ENCODE results near the gene CCDC194.

Gene CCDC194

DNA sequence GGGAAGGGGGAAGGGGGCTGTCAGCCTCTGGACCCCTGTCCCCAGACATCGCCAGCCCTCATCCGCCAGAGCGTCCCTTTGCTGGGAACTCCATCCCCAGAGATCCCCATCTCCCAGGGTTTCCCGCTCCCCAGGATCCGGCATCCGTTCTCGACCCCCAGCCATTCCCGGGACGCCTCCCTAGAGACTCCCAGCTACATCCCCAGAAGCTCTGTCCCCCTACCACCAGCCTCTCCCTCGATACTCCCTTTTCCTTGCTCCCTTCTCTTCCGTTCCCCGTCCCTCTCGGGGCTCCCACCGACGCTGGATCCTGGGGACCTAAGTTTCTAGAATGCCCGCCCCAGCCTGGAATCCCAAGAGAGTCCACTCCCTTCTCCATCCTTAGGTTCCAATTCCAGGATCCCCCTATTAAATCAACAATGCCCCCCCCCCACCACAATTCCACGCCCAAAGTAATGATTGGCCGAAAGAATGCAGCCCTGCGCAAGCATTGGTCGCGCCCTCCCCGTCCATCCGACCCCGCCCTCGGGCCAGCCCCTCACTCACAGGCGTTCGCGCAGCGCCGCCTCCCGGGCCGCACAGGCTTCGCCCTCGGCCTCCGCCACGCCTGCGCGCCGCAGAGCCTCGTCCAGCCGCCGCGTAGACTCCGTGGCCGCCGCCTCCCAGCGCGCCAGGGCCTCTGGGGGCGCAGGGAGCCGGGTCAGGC is 3.2 kb downstream of the CCDC194 start:
- H3K9ac ChIP-seq (ENCODE audit: low read depth, low read length), result peak overlapping the region; percentile 55; the same call in 1 of the 2 replicates
- no peaks in the 10 kb centered on the region for H3K36me3 ChIP-seq (ENCODE audit: insufficient read depth, low read depth, low read length)
- H3K4me1 ChIP-seq (ENCODE audit: insufficient read depth, low read length), result peaks cover 3% of the 10 kb centered on the region; the same call in 1 of the 2 replicates
- peaks cover 7% of the 10 kb centered on the region; the same call in 1 of the 2 replicates for H3K27me3 ChIP-seq (ENCODE audit: insufficient read depth, low read length)
- H3K9me3 ChIP-seq (ENCODE audit: insufficient read depth, low read depth, low read length), result peaks cover 3% of the 10 kb centered on the region; the same call in 1 of the 2 replicates
- H3K4me3 ChIP-seq (ENCODE audit: low read length), result peak overlapping the region; percentile 86
- H3K27ac ChIP-seq (ENCODE audit: low read length), result no peak overlapping the region

DNA sequence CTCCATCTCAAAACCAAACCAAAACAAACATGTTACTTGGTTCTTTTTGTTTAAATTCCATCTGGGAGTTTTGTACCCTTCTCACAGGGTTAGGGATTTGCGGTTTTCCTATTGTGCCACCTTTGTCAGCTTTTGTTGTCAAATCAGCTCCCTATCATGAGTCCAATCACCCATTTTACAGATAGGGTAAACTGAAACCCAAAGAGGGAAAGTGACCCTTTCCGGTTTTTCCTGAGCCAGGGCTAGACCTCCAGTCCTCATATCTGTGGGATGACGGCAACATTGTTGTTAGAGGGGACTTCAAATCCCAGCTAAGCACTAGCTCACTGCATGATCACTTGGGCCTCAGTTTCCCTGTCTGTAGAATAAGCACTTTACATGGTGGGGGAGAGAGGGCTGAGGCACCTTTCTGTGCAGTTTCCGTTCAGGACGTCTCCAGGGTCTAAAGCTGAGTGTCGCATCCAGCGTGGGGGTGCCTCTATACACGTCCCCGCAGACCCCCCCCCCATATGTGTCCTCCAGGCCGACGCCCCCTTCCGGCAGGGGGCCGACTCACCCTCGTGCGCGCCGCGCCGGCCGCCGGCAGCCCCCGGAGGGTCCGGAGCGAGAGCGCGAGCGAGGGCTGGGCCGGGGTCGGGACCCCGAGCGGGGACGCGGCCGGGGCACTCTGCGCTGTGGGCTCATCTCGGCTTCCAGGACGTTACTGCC is 3.9 kb downstream of the CCDC194 start:
- Histone ChIP-seq H3K27ac (ENCODE audit: low read length) (no peak overlapping the region), H3K9ac (ENCODE audit: low read depth, low read length) (peak overlapping the region; percentile 55; the same call in 1 of the 2 replicates)

DNA sequence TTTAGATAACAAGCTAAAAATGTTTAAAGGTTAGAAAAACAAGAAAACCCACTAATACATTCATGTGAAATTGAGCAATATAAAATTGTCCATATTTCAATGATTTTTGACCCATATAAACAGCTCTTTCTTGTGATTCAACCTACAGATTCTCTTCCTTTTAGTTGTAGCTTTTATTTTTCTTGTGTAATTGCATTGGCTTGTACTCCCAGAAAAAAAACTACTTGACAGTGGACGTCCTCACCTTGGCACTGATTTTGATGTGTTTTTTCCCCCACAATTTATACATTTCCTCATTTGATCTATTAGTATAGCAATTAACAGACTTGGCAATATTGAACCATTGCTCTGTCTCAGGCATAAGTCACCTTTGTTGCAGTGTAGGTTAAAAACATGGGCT is 4.7 kb downstream of the CCDC194 start:
- H3K36me3 ChIP-seq (ENCODE audit: insufficient read depth, low read depth, low read length), result no peaks in the 10 kb centered on the region

More for the DNA sequence above, 3.9 kb downstream of the CCDC194 start:
- Histone ChIP-seq H3K9me3 (ENCODE audit: insufficient read depth, low read depth, low read length) (peaks cover 3% of the 10 kb centered on the region; the same call in 1 of the 2 replicates), H3K36me3 (ENCODE audit: insufficient read depth, low read depth, low read length) (no peaks in the 10 kb centered on the region), H3K4me3 (ENCODE audit: low read length) (peak overlapping the region; percentile 86), H3K27me3 (ENCODE audit: insufficient read depth, low read length) (peaks cover 7% of the 10 kb centered on the region; the same call in 1 of the 2 replicates), H3K4me1 (ENCODE audit: insufficient read depth, low read length) (no peaks in the 10 kb centered on the region; the same call in 1 of the 2 replicates)

DNA sequence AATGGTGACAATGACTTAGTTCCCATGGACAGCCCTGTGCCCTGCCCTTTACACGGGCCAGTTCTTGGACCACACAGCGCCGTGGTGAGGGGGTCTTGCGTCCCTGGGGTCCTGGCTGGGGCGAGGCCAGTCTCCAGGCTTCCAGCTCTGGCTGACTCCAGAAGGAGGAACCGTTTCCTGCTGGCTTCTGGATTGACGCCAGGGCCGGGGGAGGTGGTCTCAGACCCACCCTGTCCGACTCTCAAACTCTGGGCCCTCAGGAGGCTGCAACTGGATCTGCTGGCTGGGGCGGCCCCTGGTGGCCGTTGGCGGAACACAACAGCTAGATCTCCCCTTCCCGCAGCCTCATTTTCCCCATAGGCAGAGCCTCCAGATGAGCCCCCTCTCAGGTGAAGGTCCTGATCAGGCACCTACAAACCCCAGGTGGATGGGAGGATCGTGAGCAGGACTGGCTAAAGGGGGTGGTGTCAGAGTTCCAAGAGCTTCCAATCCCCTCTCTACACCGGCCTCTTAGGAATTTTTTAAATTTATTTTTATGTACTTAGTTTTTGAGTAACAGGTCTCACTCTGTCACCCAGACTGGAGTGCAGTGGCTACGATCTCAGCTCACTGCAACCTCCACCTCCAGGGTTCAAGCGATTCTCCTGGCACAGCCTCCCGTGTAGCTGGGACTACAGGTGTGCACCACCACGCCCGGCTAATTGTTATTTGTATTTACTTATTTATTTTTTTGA is 8.0 kb downstream of the CCDC194 start:
- Histone ChIP-seq H3K36me3 (ENCODE audit: insufficient read depth, low read depth, low read length) (no peaks in the 10 kb centered on the region), H3K9ac (ENCODE audit: low read depth, low read length) (no peak overlapping the region), H3K27ac (ENCODE audit: low read length) (no peak overlapping the region), H3K4me1 (ENCODE audit: insufficient read depth, low read length) (0 out of 2 replicates have a peak, but pooled peaks cover 3% of the 10 kb centered on the region), H3K27me3 (ENCODE audit: insufficient read depth, low read length) (peaks cover 7% of the 10 kb centered on the region; the same call in 1 of the 2 replicates), H3K4me3 (ENCODE audit: low read length) (no peak overlapping the region), H3K9me3 (ENCODE audit: insufficient read depth, low read depth, low read length) (peaks cover 3% of the 10 kb centered on the region; the same call in 1 of the 2 replicates)

More for the DNA sequence above, 4.7 kb downstream of the CCDC194 start:
- Histone ChIP-seq H3K4me1 (ENCODE audit: insufficient read depth, low read length) (no peaks in the 10 kb centered on the region; the same call in 1 of the 2 replicates), H3K4me3 (ENCODE audit: low read length) (no peak overlapping the region), H3K9ac (ENCODE audit: low read depth, low read length) (no peak overlapping the region), H3K27me3 (ENCODE audit: insufficient read depth, low read length) (peaks cover 7% of the 10 kb centered on the region; the same call in 1 of the 2 replicates), H3K9me3 (ENCODE audit: insufficient read depth, low read depth, low read length) (peaks cover 3% of the 10 kb centered on the region; the same call in 1 of the 2 replicates), H3K27ac (ENCODE audit: low read length) (no peak overlapping the region)

DNA sequence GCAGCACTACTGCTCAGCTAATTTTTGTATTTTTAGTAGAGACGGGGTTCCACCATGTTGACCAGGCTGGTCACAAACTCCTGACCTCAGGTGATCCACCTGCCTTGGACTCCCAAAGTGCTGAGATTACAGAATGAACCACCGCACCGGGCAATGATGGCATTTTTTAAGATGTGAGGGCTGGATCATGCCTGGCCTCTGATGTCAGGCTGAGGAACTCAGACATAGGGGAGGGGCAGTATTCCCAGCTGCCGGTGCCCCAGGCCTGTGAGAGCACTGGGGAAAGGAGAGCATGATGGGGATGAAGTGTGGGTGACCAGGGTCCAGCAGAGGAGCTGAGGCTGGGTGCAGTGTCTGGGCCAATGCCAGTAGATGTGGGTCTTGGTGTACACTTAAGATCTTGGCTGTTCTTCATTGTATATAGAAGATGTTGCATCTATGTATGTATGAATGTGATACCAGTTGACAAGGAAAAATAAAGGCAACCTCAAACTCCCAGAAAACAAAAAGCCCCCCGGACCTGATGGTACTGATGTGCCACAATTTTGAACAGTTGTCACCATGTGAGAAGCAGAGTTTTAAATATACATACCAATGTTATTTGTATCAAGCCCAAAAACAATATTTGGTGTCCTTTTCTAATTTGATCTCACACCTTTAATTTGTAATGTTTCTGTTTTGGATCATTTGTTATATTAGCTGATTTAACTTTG is 13.4 kb downstream of the CCDC194 start:
- Histone ChIP-seq H3K9ac (ENCODE audit: low read depth, low read length) (no peak overlapping the region), H3K27ac (ENCODE audit: low read length) (no peak overlapping the region), H3K36me3 (ENCODE audit: insufficient read depth, low read depth, low read length) (no peaks in the 10 kb centered on the region), H3K4me1 (ENCODE audit: insufficient read depth, low read length) (peaks cover 12% of the 10 kb centered on the region; the same call in 1 of the 2 replicates), H3K9me3 (ENCODE audit: insufficient read depth, low read depth, low read length) (0 out of 2 replicates have a peak, but pooled peaks cover 4% of the 10 kb centered on the region), H3K27me3 (ENCODE audit: insufficient read depth, low read length) (no peaks in the 10 kb centered on the region), H3K4me3 (ENCODE audit: low read length) (no peak overlapping the region)

DNA sequence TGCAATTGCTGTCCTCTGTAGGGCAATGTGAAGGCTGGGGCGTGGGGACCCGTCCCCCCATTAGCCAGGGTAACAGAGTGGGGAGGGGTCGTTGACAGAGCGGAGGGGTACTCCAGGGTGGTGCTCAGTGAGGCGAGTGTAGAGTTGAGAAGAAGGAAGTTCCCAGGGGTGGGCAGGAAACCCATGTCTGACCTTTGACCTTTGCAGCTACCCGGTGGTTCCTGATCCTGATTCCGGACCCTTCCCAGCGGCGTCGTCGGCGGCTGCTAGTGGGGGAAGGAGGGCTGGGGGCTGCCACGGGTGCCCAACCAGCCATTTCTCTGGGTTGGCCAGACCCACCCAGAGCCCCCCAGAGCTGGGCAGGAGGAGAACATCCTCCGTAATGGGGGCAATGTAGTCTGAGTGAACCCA is 14.8 kb downstream of the CCDC194 start:
- peak overlapping the region; percentile 56 for H3K27ac ChIP-seq (ENCODE audit: low read length)
- H3K36me3 ChIP-seq (ENCODE audit: insufficient read depth, low read depth, low read length), result no peaks in the 10 kb centered on the region
- H3K27me3 ChIP-seq (ENCODE audit: insufficient read depth, low read length), result no peaks in the 10 kb centered on the region
- peaks cover 12% of the 10 kb centered on the region; the same call in 1 of the 2 replicates for H3K4me1 ChIP-seq (ENCODE audit: insufficient read depth, low read length)
- no peak overlapping the region for H3K4me3 ChIP-seq (ENCODE audit: low read length)
- no peak overlapping the region for H3K9ac ChIP-seq (ENCODE audit: low read depth, low read length)
- 0 out of 2 replicates have a peak, but pooled peaks cover 4% of the 10 kb centered on the region for H3K9me3 ChIP-seq (ENCODE audit: insufficient read depth, low read depth, low read length)

DNA sequence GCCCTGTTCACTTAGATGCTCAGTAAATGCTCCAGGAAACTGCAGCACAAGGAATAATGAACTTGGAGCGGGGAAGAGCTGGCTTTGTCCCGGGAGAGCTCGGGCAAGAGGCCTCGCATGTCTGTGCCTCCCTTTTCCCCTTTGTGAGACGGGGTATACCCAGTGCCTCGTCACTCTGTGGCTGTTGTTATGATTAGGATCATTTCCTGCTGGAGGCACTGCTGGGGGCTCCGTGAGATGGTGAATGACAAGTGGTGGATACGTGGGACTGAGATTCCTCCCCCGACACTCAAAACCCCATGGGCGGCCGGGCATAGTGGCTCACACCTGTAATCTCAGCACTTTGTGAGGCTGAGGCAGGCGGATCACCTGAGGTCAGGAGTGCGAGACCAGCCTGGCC is 15.7 kb downstream of the CCDC194 start:
- peaks cover 12% of the 10 kb centered on the region; the same call in 1 of the 2 replicates for H3K4me1 ChIP-seq (ENCODE audit: insufficient read depth, low read length)
- H3K9me3 ChIP-seq (ENCODE audit: insufficient read depth, low read depth, low read length), result 0 out of 2 replicates have a peak, but pooled peaks cover 4% of the 10 kb centered on the region
- H3K36me3 ChIP-seq (ENCODE audit: insufficient read depth, low read depth, low read length), result no peaks in the 10 kb centered on the region
- no peaks in the 10 kb centered on the region for H3K27me3 ChIP-seq (ENCODE audit: insufficient read depth, low read length)
- no peak overlapping the region for H3K4me3 ChIP-seq (ENCODE audit: low read length)
- H3K27ac ChIP-seq (ENCODE audit: low read length), result no peak overlapping the region
- H3K9ac ChIP-seq (ENCODE audit: low read depth, low read length), result no peak overlapping the region

DNA sequence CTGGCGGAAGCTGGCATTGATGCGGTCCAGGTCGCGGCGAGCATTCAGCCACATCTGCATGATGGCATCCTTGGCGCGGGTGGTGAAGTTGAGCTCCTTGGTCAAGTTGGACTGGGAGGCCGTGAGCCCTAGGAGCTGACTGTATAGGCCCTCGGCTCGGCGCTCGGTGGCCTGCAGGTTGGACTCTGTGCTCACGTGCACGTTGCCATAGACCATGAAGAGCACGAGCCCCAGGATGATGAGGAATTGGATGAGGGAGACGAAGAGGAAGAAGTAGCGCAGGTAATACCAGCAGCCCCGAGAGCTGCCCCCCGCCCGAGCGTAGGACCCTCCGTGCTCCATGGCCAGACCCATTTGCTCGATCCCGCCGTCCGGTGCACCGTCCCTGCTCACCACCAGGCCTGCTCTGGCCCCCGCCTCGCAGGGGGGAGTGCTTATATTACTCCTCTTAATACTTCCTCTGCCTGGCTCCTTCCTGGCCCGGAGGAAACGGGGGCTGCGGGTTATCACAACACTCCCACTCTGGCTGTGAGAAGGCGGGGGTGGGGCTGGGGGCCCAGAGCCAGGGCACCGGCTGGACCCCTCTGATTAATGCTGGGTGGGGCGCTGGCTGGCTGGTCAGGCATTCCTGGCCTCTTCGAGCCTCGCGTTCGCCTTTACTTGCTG is 16.9 kb downstream of the CCDC194 start, which contains the start of gene PLVAP:
Gene PLVAP, minus strand, starts transcription at position 408 of the 666 bp plus-strand sequence. Its CDS starts 54 bp downstream, at position 354.
- Histone ChIP-seq H3K27me3 (ENCODE audit: insufficient read depth, low read length) (no peaks in the 10 kb centered on the region), H3K36me3 (ENCODE audit: insufficient read depth, low read depth, low read length) (no peaks in the 10 kb centered on the region), H3K4me3 (ENCODE audit: low read length) (no peak within 1 kb of the TSS), H3K4me1 (ENCODE audit: insufficient read depth, low read length) (peaks cover 9% of the 10 kb centered on the region; the same call in 1 of the 2 replicates), H3K27ac (ENCODE audit: low read length) (no peak within 1 kb of the TSS), H3K9ac (ENCODE audit: low read depth, low read length) (no peak within 1 kb of the TSS), H3K9me3 (ENCODE audit: insufficient read depth, low read depth, low read length) (0 out of 2 replicates have a peak, but pooled peaks cover 4% of the 10 kb centered on the region)

DNA sequence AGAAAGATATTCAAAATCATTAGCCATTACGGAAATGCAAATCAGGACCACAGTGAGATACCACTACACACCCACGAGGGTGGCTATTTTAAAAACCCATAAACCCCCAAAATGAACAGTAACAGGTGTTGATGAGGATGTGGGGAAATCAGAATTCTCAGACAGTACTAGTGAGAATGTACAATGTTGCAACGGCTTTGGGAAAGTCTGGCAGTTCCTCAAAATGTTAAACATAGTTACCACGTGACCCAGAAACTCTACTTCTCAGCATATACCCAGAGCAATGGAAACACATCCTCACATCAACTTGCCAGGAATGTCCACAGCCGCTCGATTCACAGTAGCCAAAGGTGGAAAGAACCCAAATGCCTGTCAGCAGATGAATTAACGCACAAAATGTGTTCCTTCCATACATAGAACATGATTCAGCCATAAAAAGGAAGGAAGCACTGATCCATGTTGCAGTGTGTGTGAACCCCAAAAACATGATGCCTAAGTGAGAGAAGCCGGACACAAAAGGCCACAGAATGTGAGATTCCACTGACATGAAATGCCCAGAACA is 23.9 kb downstream of the CCDC194 start:
- Histone ChIP-seq H3K36me3 (ENCODE audit: insufficient read depth, low read depth, low read length) (no peaks in the 10 kb centered on the region), H3K9me3 (ENCODE audit: insufficient read depth, low read depth, low read length) (no peaks in the 10 kb centered on the region), H3K27ac (ENCODE audit: low read length) (no peak overlapping the region), H3K4me3 (ENCODE audit: low read length) (no peak overlapping the region), H3K9ac (ENCODE audit: low read depth, low read length) (no peak overlapping the region), H3K4me1 (ENCODE audit: insufficient read depth, low read length) (no peaks in the 10 kb centered on the region), H3K27me3 (ENCODE audit: insufficient read depth, low read length) (no peaks in the 10 kb centered on the region)

DNA sequence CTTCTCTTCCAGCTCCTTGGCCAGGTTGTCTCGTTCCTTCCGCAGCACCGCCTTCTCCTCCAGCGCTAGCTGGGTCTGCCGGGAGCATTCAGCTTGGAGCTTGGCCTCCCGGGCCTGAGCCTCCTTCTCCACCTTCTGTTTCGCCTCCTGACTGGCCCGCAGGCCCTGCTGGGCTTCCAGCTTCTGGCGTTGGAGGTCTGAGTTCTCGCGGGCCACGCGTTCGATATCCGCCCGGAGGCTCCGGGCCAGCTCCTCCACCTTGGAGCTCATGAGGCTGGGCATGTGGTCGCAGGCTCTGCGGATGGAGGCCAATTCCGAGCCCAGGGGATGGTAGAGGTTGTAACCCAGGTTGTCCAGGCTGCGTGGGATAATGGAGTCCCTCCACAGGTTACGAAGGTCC is 28.6 kb downstream of the CCDC194 start:
- Histone ChIP-seq H3K4me1 (ENCODE audit: insufficient read depth, low read length) (no peaks in the 10 kb centered on the region), H3K27ac (ENCODE audit: low read length) (no peak overlapping the region), H3K9me3 (ENCODE audit: insufficient read depth, low read depth, low read length) (no peaks in the 10 kb centered on the region), H3K36me3 (ENCODE audit: insufficient read depth, low read depth, low read length) (no peaks in the 10 kb centered on the region), H3K27me3 (ENCODE audit: insufficient read depth, low read length) (no peaks in the 10 kb centered on the region), H3K9ac (ENCODE audit: low read depth, low read length) (no peak overlapping the region), H3K4me3 (ENCODE audit: low read length) (no peak overlapping the region)
